ENCODE results near the gene APOE. TPM values are rescaled to one million over a fixed set of nuclear protein-coding genes. Genes with fewer than 3 reads are reported as not detected.
A peak's percentile ranks its signal among the peaks of the same experiment; 100 is the strongest.

The APOE gene
- total and polyA plus RNA-seq, 2 of the 8 experiments (the other 6 are each of a cell fraction or from before 2014, with no cell fraction given) = 629 to 1,258 TPM

DNA sequence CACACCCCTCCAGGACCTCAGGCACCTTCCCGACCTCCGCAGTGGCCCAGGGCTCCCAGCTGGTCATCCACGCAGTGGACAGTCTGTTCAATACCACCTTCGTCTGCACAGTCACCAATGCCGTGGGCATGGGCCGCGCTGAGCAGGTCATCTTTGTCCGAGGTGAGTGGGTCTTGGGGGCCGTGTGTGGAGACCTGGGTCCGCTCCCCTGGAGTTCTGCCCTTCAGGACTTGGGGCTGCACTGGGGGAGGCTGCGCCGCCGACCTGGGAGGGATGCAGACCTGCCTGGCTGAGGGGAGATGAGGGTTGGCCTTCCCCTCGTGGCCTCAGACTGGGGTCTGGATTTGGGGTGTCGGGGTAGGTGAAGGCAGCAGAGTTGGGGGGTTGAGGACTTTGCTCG, 31.3 kb upstream of the APOE start:
- Histone ChIP-seq H4K91ac (replicated peaks; ENCODE audit: insufficient read length, low read length) (no peak overlapping the region), H3K9ac (replicated peaks in 1 of 4; ENCODE audit: extremely low read depth in 1 of 4, low read depth in 3 of 4, low read length in 3 of 4) (no peak overlapping the region; a peak in 1 of 7 replicates), H3K4me2 (ENCODE audit: insufficient read depth in 1 of 2, low read depth in 2 of 2, low read length in 2 of 2) (no peak overlapping the region), H3K14ac (ENCODE audit: insufficient read length) (no peak overlapping the region), H3K27me3 (replicated peaks in 1 of 4; ENCODE audit: control insufficient read depth in 3 of 4, extremely low read depth in 1 of 4, insufficient read depth in 3 of 4, low read length in 3 of 4) (no peaks in the 10 kb centered on the region), H3K9me3 (ENCODE audit: insufficient read depth in 2 of 2, low read depth in 1 of 2, low read length in 1 of 2) (no peaks in the 10 kb centered on the region), H4K20me1 (replicated peaks in 1 of 2; ENCODE audit: control insufficient read depth in 1 of 2, insufficient read depth in 2 of 2, low read length in 2 of 2) (peaks cover 4 to 19% of the 10 kb centered on the region in 2 experiments), H3K18ac (ENCODE audit: extremely low read depth, low read length) (no peak overlapping the region), H2AFZ (ENCODE audit: low read length) (no peak overlapping the region), H4K8ac (ENCODE audit: extremely low read depth, insufficient read depth, low read length) (0 out of 2 replicates have a peak overlapping the region, but pooled peaks have one; percentile 2), H2BK15ac (ENCODE audit: low read length) (no peak overlapping the region), H2BK12ac (ENCODE audit: low read depth, low read length) (no peak overlapping the region), H2AK5ac (ENCODE audit: low read depth, low read length) (no peak overlapping the region), H3K56ac (replicated peaks; ENCODE audit: insufficient read length, low read depth, low read length) (no peak overlapping the region), H2BK20ac (ENCODE audit: low read length) (no peak overlapping the region), H3K4me3 (ENCODE audit: extremely low read depth in 1 of 4, insufficient read depth in 2 of 4, low read depth in 3 of 4, low read length in 4 of 4) (no peak overlapping the region), H4K5ac (ENCODE audit: insufficient read length, low read depth, low read length) (no peak overlapping the region), H3K36me3 (ENCODE audit: control insufficient read depth in 2 of 4, insufficient read depth in 4 of 4, low read length in 3 of 4) (peaks cover 42 to 79% (median 60%) of the 10 kb centered on the region in 4 experiments), H3K79me1 (ENCODE audit: low read depth, low read length) (no peaks in the 10 kb centered on the region), H3K4ac (replicated peaks; ENCODE audit: insufficient read length, low read depth, low read length) (no peak overlapping the region), H3K79me2 (ENCODE audit: control insufficient read depth in 1 of 2, insufficient read depth in 2 of 2, low read length in 2 of 2) (no peaks in the 10 kb centered on the region; a peak in 1 of 4 replicates), H2BK120ac (replicated peaks; ENCODE audit: low read depth, low read length) (no peak overlapping the region), H3K4me1 (replicated peaks in 1 of 4; ENCODE audit: control insufficient read depth in 3 of 4, insufficient read depth in 4 of 4, low read length in 3 of 4) (peaks cover 0 to 14% (median 3%) of the 10 kb centered on the region in 4 experiments; a peak in 5 of 7 replicates), H3K23ac (ENCODE audit: insufficient read length) (no peak overlapping the region), H3K23me2 (ENCODE audit: low read depth, low read length) (no peaks in the 10 kb centered on the region), H2BK5ac (ENCODE audit: low read depth, low read length) (no peak overlapping the region), H3K27ac (ENCODE audit: low read depth, low read length) (no peak overlapping the region)
- CTCF ChIA-PET (ENCODE audit: partially characterized antibody) = interaction anchor here (1.0 to 1.3 kb wide), 2 partner anchors 75 to 153 kb away, joined by 3 to 4 read pairs; no protein-coding TSS in a partner anchor
- FAIRE-seq (no peak), DNase-seq (ENCODE audit: low read depth in 1 of 2, low spot score in 2 of 2) (no peak)
- WGBS, 2 experiments (ENCODE audit: extremely low coverage in 1 of 2, insufficient coverage in 1 of 2, insufficient read length in 1 of 2, insufficient replicate concordance in 2 of 2, low coverage in 1 of 2, low lambda C conversion rate in 2 of 2, missing lambda C conversion rate in 1 of 2) = 94% methylated on average over 14 of the region's 16 CpGs; no CpG with 5 or more reads in 1 of the 2 experiments
- POLR2A ChIA-PET (ENCODE audit: partially characterized antibody) = interaction anchor here (0.9 to 13.6 kb wide), 8 partner anchors 10 to 30 kb away, joined by 3 to 109 read pairs (median 4); partner anchors contain the start of gene TOMM40
- no peak for TF ChIP-seq TAF1 (IDR thresholded peaks at IDR 0.05; ENCODE audit: low read depth, low read length)

Data from H1 (cell line).